ENCODE data around the gene PTPRM. TPM values are rescaled to one million over a fixed set of nuclear protein-coding genes. Genes with fewer than 3 reads are reported as not detected.

Gene PTPRM
- polyA plus RNA-seq, 1 donor from 2014 or later, result 126 TPM

GRCh38 chr18:7663366-7664312 is 96.5 kb downstream of the PTPRM start:
- Histone ChIP-seq H4K20me1 (ENCODE audit: insufficient read depth) (no peaks in the 10 kb centered on the region), H3K4me3 (ENCODE audit: low read length) (no peak overlapping the region), H3K27ac (ENCODE audit: low read length) (no peak overlapping the region), H3K27me3 (ENCODE audit: insufficient read depth, low read depth, low read length) (no peaks in the 10 kb centered on the region), H3K79me2 (replicated peaks; ENCODE audit: insufficient read depth, low read length) (no peaks in the 10 kb centered on the region), H2AFZ (ENCODE audit: low read depth, low read length) (no peak overlapping the region), H3K9me2 (ENCODE audit: insufficient read depth, low read length) (no peaks in the 10 kb centered on the region), H3K4me2 (ENCODE audit: low read length) (no peak overlapping the region), H3F3A (ENCODE audit: insufficient read depth, low read length, poor library complexity, severe bottlenecking) (no peaks in the 10 kb centered on the region), H3K9me3 (ENCODE audit: low read length) (no peaks in the 10 kb centered on the region), H3K9ac (ENCODE audit: low read length) (no peak overlapping the region), H3K36me3 (ENCODE audit: insufficient read depth, low read length) (no peaks in the 10 kb centered on the region)
- no peak for TF ChIP-seq TAF1 (IDR thresholded peaks at IDR 0.05; ENCODE audit: low read depth)

GRCh38 chr18:7666195-7666776 is 99.2 kb downstream of the PTPRM start:
- no peak overlapping the region for H3K27ac ChIP-seq (ENCODE audit: low read length)
- H3K36me3 ChIP-seq (ENCODE audit: insufficient read depth, low read length), result no peaks in the 10 kb centered on the region
- no peaks in the 10 kb centered on the region for H3K27me3 ChIP-seq (ENCODE audit: insufficient read depth, low read depth, low read length)
- H3K4me3 ChIP-seq (ENCODE audit: low read length), result no peak overlapping the region
- no peak overlapping the region for H2AFZ ChIP-seq (ENCODE audit: low read depth, low read length)
- no peaks in the 10 kb centered on the region for H3K9me3 ChIP-seq (ENCODE audit: low read length)
- no peaks in the 10 kb centered on the region for H4K20me1 ChIP-seq (ENCODE audit: insufficient read depth)
- H3K79me2 ChIP-seq (replicated peaks; ENCODE audit: insufficient read depth, low read length), result no peaks in the 10 kb centered on the region
- TF ChIP-seq RAD21 (conservative IDR thresholded peaks at IDR 0.05) (no peak), CTCF (IDR thresholded peaks at IDR 0.05; ENCODE audit: poor library complexity, severe bottlenecking) (peak; percentile 17)
- no peaks in the 10 kb centered on the region for H3K9me2 ChIP-seq (ENCODE audit: insufficient read depth, low read length)
- no peak overlapping the region for H3K9ac ChIP-seq (ENCODE audit: low read length)
- H3K4me2 ChIP-seq (ENCODE audit: low read length), result no peak overlapping the region
- peaks cover 4% of the 10 kb centered on the region for H3F3A ChIP-seq (ENCODE audit: insufficient read depth, low read length, poor library complexity, severe bottlenecking)

DNA sequence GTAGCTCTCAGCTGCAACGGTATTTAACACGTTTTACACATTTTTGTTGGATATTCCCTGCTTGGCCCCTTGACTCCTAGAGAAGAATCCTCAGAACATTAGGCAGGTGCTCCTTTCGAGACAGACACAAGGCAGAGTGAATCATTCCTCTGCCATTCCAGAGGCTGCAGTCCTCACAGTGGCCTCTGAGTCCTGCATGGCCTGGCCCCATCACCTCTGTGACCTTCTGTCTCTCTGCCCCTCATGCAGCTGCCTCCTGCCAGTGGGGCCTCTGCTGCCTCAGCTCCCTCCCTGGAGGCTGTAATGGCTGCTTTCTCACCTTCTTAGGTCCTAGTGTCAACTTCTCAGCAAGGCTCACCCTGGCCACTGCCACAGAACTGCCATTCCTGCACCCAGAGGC is 101.3 kb downstream of the PTPRM start:
- Histone ChIP-seq H3K79me2 (replicated peaks; ENCODE audit: insufficient read depth, low read length) (no peaks in the 10 kb centered on the region), H3K9me2 (ENCODE audit: insufficient read depth, low read length) (no peaks in the 10 kb centered on the region), H3K4me2 (ENCODE audit: low read length) (no peak overlapping the region), H3K9me3 (ENCODE audit: low read length) (no peaks in the 10 kb centered on the region), H3K9ac (ENCODE audit: low read length) (no peak overlapping the region), H2AFZ (ENCODE audit: low read depth, low read length) (no peak overlapping the region), H3K27ac (ENCODE audit: low read length) (no peak overlapping the region), H3F3A (ENCODE audit: insufficient read depth, low read length, poor library complexity, severe bottlenecking) (peaks cover 4% of the 10 kb centered on the region), H3K4me3 (ENCODE audit: low read length) (no peak overlapping the region), H3K27me3 (ENCODE audit: insufficient read depth, low read depth, low read length) (no peaks in the 10 kb centered on the region), H3K36me3 (ENCODE audit: insufficient read depth, low read length) (no peaks in the 10 kb centered on the region), H4K20me1 (ENCODE audit: insufficient read depth) (no peaks in the 10 kb centered on the region)
- no peak for TF ChIP-seq EP300 (conservative IDR thresholded peaks at IDR 0.05; ENCODE audit: poor library complexity, severe bottlenecking)
- TF ChIP-seq CTCF (IDR thresholded peaks at IDR 0.05; ENCODE audit: poor library complexity, severe bottlenecking), result no peak
- TF ChIP-seq SMC3 (conservative IDR thresholded peaks at IDR 0.05; ENCODE audit: poor library complexity), result no peak
- no peak for TF ChIP-seq RAD21 (conservative IDR thresholded peaks at IDR 0.05)
- no peak for TF ChIP-seq TAF1 (IDR thresholded peaks at IDR 0.05; ENCODE audit: low read depth)
- TF ChIP-seq EZH2 (IDR thresholded peaks at IDR 0.05; ENCODE audit: borderline replicate concordance, insufficient read depth, low read length, poor library complexity, severe bottlenecking), result no peak
- TF ChIP-seq, protein P1, sequence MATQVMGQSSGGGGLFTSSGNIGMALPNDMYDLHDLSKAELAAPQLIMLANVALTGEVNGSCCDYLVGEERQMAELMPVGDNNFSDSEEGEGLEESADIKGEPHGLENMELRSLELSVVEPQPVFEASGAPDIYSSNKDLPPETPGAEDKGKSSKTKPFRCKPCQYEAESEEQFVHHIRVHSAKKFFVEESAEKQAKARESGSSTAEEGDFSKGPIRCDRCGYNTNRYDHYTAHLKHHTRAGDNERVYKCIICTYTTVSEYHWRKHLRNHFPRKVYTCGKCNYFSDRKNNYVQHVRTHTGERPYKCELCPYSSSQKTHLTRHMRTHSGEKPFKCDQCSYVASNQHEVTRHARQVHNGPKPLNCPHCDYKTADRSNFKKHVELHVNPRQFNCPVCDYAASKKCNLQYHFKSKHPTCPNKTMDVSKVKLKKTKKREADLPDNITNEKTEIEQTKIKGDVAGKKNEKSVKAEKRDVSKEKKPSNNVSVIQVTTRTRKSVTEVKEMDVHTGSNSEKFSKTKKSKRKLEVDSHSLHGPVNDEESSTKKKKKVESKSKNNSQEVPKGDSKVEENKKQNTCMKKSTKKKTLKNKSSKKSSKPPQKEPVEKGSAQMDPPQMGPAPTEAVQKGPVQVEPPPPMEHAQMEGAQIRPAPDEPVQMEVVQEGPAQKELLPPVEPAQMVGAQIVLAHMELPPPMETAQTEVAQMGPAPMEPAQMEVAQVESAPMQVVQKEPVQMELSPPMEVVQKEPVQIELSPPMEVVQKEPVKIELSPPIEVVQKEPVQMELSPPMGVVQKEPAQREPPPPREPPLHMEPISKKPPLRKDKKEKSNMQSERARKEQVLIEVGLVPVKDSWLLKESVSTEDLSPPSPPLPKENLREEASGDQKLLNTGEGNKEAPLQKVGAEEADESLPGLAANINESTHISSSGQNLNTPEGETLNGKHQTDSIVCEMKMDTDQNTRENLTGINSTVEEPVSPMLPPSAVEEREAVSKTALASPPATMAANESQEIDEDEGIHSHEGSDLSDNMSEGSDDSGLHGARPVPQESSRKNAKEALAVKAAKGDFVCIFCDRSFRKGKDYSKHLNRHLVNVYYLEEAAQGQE (IDR thresholded peaks at IDR 0.05; ENCODE audit: borderline replicate concordance), result no peak
- TF ChIP-seq MXI1 (conservative IDR thresholded peaks at IDR 0.05; ENCODE audit: poor library complexity, severe bottlenecking), result no peak
- no peak for TF ChIP-seq POLR2AphosphoS5 (IDR thresholded peaks at IDR 0.05)
